ENCODE results near the gene LRTM1.
A peak's percentile ranks its signal among the peaks of the same experiment; 100 is the strongest.

LRTM1 gene

GRCh38 chr3:54928046-54928770, at the start of gene LRTM1:
Gene LRTM1, minus strand, starts transcription at chr3:54928059. Its CDS starts 148 bp downstream, at chr3:54927911.
- DNase-seq = no peak

GRCh38 chr3:54977439-54977838, 49.6 kb upstream of the LRTM1 start:
- DNase-seq = no peak

- DNase-seq = no peak
These were observed 43.0 kb upstream of the LRTM1 start for GRCh38 chr3:54970895-54971294.

GRCh38 chr3:54969652-54970051, 41.8 kb upstream of the LRTM1 start:
- no peak for DNase-seq

GRCh38 chr3:54968546-54969172, 40.8 kb upstream of the LRTM1 start:
- DNase-seq = no peak

GRCh38 chr3:54967731-54968161, 39.9 kb upstream of the LRTM1 start:
- no peak for DNase-seq

GRCh38 chr3:54966979-54967378, 39.1 kb upstream of the LRTM1 start:
- no peak for DNase-seq

GRCh38 chr3:54965746-54966145, 37.9 kb upstream of the LRTM1 start:
- DNase-seq = no peak

- DNase-seq = no peak
These were observed 36.2 kb upstream of the LRTM1 start for GRCh38 chr3:54964081-54964480.

- DNase-seq = no peak
These were observed 35.8 kb upstream of the LRTM1 start for GRCh38 chr3:54963641-54964040.

- no peak for DNase-seq
These were observed 34.3 kb upstream of the LRTM1 start for GRCh38 chr3:54962200-54962599.

GRCh38 chr3:54960701-54961100, 32.8 kb upstream of the LRTM1 start:
- no peak for DNase-seq

- no peak for DNase-seq
These were observed 32.2 kb upstream of the LRTM1 start for GRCh38 chr3:54960082-54960481.

- no peak for DNase-seq
These were observed 29.9 kb upstream of the LRTM1 start for GRCh38 chr3:54957711-54958110.

- no peak for DNase-seq
These were observed 28.1 kb upstream of the LRTM1 start for GRCh38 chr3:54955941-54956340.

- DNase-seq = no peak
These were observed 27.6 kb upstream of the LRTM1 start for GRCh38 chr3:54955496-54955895.

GRCh38 chr3:54954521-54954920, 26.7 kb upstream of the LRTM1 start:
- DNase-seq = no peak

GRCh38 chr3:54954022-54954421, 26.2 kb upstream of the LRTM1 start:
- DNase-seq = no peak

GRCh38 chr3:54951405-54951804, 23.5 kb upstream of the LRTM1 start:
- peak in 44 of 56 donors; percentile 3 to 72 (median 22) for DNase-seq

- DNase-seq = no peak
These were observed 22.6 kb upstream of the LRTM1 start for GRCh38 chr3:54950391-54951003.

- no peak for DNase-seq
These were observed 21.7 kb upstream of the LRTM1 start for GRCh38 chr3:54949491-54950044.

GRCh38 chr3:54941690-54942362, 14.0 kb upstream of the LRTM1 start:
- no peak for DNase-seq

All from amygdala (tissue), 56 donors.